ENCODE measurements around the gene KRT15.

DNA sequence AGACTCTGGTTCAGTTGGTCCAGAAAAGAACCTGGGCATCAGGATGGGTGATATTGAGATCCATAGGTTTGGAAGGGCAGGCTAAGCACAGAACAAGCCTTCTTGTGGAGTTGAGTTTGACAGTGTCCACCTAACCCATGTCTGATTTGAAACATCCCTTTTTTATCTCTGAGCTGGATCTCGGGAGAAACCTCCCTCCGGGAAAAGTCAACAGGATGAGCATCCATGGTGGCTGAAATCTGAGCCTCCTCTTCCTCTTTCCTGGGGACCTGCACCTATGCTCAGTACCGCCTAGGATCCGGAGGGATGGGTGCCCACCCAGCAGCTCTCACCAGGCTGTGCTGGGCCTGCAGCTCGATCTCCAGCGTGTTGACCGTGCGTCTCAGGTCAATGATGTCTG, 54.9 kb downstream of the KRT15 start:
- TF ChIP-seq, protein P1, sequence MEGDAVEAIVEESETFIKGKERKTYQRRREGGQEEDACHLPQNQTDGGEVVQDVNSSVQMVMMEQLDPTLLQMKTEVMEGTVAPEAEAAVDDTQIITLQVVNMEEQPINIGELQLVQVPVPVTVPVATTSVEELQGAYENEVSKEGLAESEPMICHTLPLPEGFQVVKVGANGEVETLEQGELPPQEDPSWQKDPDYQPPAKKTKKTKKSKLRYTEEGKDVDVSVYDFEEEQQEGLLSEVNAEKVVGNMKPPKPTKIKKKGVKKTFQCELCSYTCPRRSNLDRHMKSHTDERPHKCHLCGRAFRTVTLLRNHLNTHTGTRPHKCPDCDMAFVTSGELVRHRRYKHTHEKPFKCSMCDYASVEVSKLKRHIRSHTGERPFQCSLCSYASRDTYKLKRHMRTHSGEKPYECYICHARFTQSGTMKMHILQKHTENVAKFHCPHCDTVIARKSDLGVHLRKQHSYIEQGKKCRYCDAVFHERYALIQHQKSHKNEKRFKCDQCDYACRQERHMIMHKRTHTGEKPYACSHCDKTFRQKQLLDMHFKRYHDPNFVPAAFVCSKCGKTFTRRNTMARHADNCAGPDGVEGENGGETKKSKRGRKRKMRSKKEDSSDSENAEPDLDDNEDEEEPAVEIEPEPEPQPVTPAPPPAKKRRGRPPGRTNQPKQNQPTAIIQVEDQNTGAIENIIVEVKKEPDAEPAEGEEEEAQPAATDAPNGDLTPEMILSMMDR (IDR thresholded peaks at IDR 0.05; ENCODE audit: low read depth, low read length, missing input control): no peak
- no peak for TF ChIP-seq SP1 (IDR thresholded peaks at IDR 0.05)
- no peak for TF ChIP-seq RAD21 (IDR thresholded peaks at IDR 0.05)
- TF ChIP-seq, protein P2, sequence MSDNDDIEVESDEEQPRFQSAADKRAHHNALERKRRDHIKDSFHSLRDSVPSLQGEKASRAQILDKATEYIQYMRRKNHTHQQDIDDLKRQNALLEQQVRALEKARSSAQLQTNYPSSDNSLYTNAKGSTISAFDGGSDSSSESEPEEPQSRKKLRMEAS (IDR thresholded peaks at IDR 0.05): no peak
- no peak for TF ChIP-seq EGR1 (IDR thresholded peaks at IDR 0.05; ENCODE audit: low read depth in 2 of 2)
- TF ChIP-seq FOXA1 (IDR thresholded peaks at IDR 0.05): no peak
- TF ChIP-seq, protein P3, sequence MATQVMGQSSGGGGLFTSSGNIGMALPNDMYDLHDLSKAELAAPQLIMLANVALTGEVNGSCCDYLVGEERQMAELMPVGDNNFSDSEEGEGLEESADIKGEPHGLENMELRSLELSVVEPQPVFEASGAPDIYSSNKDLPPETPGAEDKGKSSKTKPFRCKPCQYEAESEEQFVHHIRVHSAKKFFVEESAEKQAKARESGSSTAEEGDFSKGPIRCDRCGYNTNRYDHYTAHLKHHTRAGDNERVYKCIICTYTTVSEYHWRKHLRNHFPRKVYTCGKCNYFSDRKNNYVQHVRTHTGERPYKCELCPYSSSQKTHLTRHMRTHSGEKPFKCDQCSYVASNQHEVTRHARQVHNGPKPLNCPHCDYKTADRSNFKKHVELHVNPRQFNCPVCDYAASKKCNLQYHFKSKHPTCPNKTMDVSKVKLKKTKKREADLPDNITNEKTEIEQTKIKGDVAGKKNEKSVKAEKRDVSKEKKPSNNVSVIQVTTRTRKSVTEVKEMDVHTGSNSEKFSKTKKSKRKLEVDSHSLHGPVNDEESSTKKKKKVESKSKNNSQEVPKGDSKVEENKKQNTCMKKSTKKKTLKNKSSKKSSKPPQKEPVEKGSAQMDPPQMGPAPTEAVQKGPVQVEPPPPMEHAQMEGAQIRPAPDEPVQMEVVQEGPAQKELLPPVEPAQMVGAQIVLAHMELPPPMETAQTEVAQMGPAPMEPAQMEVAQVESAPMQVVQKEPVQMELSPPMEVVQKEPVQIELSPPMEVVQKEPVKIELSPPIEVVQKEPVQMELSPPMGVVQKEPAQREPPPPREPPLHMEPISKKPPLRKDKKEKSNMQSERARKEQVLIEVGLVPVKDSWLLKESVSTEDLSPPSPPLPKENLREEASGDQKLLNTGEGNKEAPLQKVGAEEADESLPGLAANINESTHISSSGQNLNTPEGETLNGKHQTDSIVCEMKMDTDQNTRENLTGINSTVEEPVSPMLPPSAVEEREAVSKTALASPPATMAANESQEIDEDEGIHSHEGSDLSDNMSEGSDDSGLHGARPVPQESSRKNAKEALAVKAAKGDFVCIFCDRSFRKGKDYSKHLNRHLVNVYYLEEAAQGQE (IDR thresholded peaks at IDR 0.05): no peak
- TF ChIP-seq, protein P4, sequence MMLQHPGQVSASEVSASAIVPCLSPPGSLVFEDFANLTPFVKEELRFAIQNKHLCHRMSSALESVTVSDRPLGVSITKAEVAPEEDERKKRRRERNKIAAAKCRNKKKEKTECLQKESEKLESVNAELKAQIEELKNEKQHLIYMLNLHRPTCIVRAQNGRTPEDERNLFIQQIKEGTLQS (IDR thresholded peaks at IDR 0.05): no peak
